Right renal cortex interstitium (tissue), 3 donors: ENCODE measurements around the gene GRID1. TPM values are rescaled to one million over a fixed set of nuclear protein-coding genes. Genes with fewer than 3 reads are reported as not detected.

Source experiments
- DNase-seq, 3 donors: peaks; one replicate each; pipeline ENCODE4 v3.0.0-alpha.2; 2013; ENCODE audit warnings: low read depth in 3 of 3, low spot score in 2 of 3
- polyA plus RNA-seq, 3 donors: library from polyadenylated mRNA; unstranded; fragments of 120-200 nt; gene quantifications; one replicate each; pipeline ENCODE4 v1.2.1, GENCODE V29; 2013; ENCODE audit not compliant: insufficient read length in 3 of 3

The GRID1 gene
- polyA plus RNA-seq, 3 donors, result 1.6 to 1.8 (median 1.7) TPM

- no peak for DNase-seq
Measured at GRCh38 chr10:86316990-86317389, 49.6 kb downstream of the GRID1 start.

GRCh38 chr10:86316274-86316835, 50.2 kb downstream of the GRID1 start:
- DNase-seq, result no peak

DNA sequence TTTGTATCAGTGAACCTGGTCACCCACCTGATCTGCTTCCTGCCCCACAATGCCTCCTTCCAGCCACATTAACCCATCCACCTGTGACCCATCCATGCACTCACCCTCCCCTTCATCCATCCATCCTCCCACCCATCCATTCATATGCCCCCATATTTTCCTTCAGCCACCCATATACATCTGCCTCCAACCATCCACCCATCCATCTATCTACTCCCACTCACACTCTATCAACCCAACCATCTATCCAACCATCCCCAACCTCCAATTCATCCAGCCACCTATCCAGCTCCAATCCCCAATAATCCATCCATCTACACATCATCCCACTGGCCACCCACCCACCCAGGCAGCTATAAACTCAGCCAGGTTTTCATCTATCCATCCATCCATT, 51.0 kb downstream of the GRID1 start:
- DNase-seq, result no peak

DNA sequence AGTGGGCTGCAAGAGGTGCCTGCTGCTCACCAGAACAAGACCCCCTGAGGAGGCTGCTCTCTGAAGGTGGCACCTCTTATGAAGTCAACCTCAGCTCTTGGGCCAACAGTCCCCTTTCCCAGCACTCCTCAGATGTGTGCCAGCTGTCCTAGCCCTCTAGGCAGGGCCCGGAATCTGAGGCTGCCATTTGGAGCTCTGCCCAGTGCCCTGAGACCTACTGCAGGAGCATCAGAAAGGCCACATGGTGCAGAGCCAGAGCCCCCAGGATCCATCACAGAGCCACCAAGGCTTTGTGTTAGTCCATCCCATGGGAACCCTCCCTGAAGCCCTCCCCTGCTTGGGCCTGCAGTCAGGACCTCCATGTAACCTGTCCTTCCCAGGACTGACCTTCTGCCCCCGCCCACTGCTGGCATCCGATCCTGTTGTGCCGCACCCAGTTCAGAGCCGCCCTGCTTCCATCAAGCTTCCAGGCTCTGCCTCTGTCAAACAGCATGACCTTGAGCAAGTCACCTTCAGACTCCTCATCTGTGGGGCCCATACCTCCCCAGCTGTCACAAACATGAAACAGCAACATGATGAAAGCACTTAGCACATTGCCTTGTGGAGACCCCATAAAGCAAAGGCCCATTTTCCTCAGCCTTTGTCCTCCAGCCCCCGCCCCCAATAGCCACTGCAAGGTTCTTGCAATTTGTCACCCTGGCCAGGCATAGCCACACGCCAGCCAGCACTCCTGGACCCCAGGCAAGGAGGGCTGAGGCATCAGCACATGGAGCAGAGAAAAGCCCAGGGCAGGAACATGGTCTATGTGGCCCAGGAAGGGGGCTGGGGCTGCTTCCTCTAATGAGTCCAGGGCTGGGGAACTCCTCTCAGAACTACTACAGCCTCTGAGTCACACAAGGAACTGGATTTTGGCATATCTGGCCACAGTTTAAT, 51.7 kb downstream of the GRID1 start:
- DNase-seq, result no peak

- DNase-seq, result no peak
Measured at GRCh38 chr10:86313621-86314041, 53.0 kb downstream of the GRID1 start.

- no peak for DNase-seq
Measured at GRCh38 chr10:86312701-86313270, 53.8 kb downstream of the GRID1 start.

DNA sequence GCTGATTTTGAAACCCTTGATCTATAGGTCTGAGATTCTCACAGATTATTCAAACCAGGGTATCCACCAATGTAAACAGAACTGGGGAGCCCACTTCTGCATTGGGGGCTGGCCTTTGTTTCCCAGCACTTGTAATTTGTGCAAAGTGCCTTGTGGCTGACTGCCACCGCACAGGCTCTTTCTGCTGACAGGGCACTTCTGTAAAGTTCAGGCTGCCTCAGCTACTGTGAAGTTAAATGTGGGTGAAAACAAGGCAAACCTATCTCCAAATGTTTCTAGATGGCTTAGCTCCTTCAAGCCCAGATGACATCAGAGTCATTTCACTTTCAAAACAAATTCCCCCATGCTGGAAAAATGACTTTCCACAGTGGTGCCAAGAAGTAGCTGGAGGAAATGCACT, 54.7 kb downstream of the GRID1 start:
- no peak for DNase-seq

- DNase-seq, result no peak
Measured at GRCh38 chr10:86311190-86311589, 55.4 kb downstream of the GRID1 start.

DNA sequence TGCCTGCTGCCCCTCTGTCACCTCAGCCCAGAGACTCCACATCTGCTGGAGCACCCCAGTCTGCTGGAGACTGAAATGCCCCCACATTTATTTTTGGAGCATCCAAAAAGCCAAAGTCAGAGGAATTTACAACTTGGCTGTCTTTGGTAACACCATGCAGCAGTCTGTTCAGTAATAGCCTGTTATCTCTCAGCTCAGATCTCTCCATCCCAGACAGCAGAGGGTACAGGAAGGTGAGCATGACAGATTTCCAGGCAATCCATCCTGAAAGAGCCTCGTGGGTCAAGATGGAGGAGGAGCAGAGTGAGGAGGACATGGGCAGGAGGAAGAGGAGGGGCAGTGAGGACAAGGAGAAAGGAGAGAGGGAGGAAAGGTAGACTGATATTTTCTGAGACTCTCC, 55.9 kb downstream of the GRID1 start:
- DNase-seq, result no peak

GRCh38 chr10:86310291-86310690, 56.3 kb downstream of the GRID1 start:
- no peak for DNase-seq

- DNase-seq, result no peak
Measured at GRCh38 chr10:86308056-86308455, 58.5 kb downstream of the GRID1 start.

DNA sequence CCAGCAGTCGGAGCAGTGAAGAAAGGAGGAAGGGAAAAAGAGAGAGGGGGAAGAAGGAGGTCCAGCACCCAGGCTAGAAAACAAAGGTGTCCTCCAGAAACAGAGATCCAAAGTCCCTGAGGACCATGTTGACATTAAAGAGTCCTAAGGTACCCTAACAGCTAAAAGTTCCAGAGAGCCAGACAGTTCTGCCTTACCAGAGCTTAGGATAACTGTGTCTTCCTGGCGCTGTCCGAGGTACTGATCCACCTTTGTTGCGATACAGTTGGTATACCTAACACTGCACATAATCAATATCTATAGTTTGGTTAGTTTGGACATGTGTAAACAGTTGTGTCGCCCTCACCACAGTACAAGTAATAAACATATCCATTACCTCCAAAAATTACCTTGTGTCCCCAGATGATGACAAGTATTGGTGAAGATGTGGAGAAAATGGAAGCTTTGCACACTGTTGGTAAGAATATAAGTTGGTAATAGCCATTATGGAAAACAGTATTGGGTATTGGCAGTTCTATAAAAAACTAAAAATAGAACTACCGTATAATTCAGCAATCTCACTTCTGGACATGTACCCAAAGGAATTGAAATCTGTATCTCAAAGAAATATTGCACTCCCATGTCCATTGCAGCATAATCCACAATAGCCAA, 59.8 kb downstream of the GRID1 start:
- peak; percentile 6 to 25 (median 19) for DNase-seq

GRCh38 chr10:86305521-86305920, 61.1 kb downstream of the GRID1 start:
- no peak for DNase-seq

GRCh38 chr10:86304436-86304835, 62.2 kb downstream of the GRID1 start:
- DNase-seq, result no peak

DNA sequence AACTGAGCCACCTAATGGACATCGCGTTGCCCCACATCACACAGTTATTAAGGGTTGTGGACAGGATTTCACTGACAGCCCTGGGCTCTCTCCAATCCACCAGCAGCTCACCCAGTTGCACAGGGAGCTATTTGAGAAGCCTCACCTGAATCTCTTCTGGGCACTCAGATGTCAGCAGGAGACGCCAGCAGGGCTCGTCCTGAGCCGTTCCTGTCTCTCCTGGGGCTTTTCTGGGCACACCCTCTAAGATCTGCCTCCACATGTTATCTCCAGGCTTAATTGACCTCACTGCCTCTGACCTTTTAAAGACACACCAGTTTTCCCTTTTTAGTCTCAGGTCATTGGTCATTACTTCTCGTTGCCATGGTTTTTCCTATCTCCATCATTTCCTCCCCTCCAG, 63.0 kb downstream of the GRID1 start:
- DNase-seq, result no peak

- no peak for DNase-seq
Measured at GRCh38 chr10:86301971-86302370, 64.6 kb downstream of the GRID1 start.

- no peak for DNase-seq
Measured at GRCh38 chr10:86300931-86301830, 65.4 kb downstream of the GRID1 start.

GRCh38 chr10:86300399-86300925, 66.1 kb downstream of the GRID1 start:
- no peak for DNase-seq

GRCh38 chr10:86299562-86299961, 67.0 kb downstream of the GRID1 start:
- no peak for DNase-seq

DNA sequence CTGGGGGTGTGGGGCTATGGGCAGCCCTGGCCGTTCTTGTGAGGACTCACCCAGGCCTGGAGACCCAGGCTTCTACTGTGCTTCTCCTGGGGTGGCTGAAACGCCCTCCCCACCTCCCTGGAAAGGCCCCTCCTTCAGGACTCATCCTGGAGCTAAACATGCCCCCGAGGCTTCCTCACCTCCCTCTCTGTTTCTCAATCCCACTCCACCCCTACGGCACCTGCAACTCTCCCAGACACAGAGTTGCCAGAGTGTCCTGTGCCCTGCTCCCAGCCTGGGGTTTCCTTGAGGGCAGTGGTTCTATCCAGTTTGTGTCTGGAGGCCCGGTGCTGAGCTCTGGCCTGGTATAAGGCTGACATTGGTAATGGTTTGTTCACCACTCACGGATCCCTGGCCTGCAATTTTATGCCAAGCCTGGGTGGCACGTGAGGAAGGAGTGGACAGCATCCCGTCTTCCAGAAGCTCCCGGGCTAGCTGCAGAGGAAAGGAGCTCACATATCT, 68.0 kb downstream of the GRID1 start:
- DNase-seq, result no peak
